ENCODE data around the gene CAPG. TPM values are rescaled to one million over a fixed set of nuclear protein-coding genes. Genes with fewer than 3 reads are reported as not detected.

CAPG gene
- total RNA-seq, 1 donor from 2014 or later: 555 TPM

DNA sequence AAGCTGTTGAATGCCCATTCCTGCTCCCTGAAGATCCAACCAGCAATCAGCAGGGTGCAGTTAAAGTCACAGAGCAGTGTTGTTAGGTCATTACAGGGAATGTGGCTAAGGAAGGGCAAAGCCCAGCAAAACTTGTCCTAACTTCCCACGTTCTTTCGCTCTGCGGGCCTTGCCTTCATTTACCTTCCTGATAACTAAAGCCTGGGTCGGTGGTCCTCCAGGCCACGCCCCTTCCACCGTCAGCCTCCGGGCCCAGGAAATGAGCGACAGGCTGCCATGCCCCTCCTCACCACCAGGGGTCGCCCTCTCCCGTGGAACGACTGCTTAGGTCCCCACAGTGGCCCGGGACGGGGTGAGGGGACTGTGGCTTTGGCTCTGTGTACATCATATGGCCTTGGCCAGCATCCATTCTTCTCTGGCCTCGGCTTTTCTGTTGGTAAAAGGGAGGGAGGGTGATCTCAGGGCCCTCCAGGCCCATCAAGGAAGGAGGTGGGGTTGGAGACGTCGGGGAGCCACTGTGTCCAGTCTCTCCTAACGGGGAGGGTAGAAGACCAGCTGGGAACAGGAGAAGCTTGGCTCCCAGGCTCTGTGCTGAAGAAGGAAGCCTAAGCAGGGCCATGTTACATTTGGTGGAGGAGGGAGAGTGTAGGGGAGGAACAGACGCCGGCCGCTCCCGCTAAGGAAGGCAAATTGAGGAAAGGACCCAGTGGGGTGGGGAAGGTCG, 10.5 kb upstream of the CAPG start:
- no peaks in the 10 kb centered on the region for H3K9me3 ChIP-seq
- peak overlapping the region; percentile 94 for H3K27ac ChIP-seq
- peaks cover 32% of the 10 kb centered on the region for H3K4me1 ChIP-seq
- no peaks in the 10 kb centered on the region for H3K27me3 ChIP-seq (ENCODE audit: low read depth)
- ATAC-seq: peak; percentile 84 to 94
- TF ChIP-seq, protein P1, sequence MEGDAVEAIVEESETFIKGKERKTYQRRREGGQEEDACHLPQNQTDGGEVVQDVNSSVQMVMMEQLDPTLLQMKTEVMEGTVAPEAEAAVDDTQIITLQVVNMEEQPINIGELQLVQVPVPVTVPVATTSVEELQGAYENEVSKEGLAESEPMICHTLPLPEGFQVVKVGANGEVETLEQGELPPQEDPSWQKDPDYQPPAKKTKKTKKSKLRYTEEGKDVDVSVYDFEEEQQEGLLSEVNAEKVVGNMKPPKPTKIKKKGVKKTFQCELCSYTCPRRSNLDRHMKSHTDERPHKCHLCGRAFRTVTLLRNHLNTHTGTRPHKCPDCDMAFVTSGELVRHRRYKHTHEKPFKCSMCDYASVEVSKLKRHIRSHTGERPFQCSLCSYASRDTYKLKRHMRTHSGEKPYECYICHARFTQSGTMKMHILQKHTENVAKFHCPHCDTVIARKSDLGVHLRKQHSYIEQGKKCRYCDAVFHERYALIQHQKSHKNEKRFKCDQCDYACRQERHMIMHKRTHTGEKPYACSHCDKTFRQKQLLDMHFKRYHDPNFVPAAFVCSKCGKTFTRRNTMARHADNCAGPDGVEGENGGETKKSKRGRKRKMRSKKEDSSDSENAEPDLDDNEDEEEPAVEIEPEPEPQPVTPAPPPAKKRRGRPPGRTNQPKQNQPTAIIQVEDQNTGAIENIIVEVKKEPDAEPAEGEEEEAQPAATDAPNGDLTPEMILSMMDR (IDR thresholded peaks at IDR 0.05): peak; percentile 100
- peak overlapping the region; percentile 12 for H3K4me3 ChIP-seq
- intact Hi-C loops (cut with DNase I): loop anchor here (5.0 kb wide), 1 partner anchor 132 kb away; no protein-coding TSS in a partner anchor
- no peaks in the 10 kb centered on the region for H3K36me3 ChIP-seq
- peak; percentile 95 for DNase-seq

DNA sequence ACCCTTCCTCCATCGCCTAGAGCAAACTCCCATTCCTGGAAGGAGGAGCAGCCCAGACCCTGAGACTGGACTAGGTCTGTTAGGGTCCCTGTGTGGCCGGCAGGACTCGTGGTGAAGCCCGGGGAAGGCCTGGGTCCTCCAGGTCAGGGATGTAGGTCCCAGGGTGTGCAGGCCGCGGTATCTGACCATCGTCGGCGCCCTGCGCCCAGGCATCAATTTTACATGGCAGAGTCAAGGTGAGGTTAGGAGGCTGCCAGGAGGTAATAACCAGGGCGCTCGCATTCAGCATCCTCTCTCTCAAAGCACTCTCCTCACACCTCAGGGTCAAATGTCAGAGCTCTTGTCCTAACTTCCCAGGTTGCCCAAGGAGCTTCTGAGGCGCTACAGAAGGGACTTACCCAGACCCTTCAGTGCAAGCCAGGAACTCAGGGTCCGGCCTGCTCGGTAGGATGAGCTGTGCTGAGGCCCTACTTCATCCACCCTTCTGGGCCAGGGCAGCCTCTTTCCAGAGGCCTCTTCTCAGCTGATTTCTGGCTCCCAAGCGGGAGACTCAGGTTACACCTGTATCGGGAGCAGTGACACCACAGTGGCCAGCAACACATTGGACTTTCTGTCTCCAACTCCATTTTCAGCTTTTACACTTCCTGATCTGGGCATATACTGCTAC, 9.0 kb upstream of the CAPG start:
- Histone ChIP-seq H3K9me3 (no peaks in the 10 kb centered on the region), H3K4me1 (peaks cover 45% of the 10 kb centered on the region), H3K4me3 (peak overlapping the region; percentile 77), H3K27me3 (ENCODE audit: low read depth) (no peaks in the 10 kb centered on the region), H3K36me3 (no peaks in the 10 kb centered on the region), H3K27ac (peak overlapping the region; percentile 94)
- DNase-seq (no peak), ATAC-seq (no peak)
- intact Hi-C loops (cut with DNase I): no loop called here
- TF ChIP-seq, protein P1 (IDR thresholded peaks at IDR 0.05): no peak

DNA sequence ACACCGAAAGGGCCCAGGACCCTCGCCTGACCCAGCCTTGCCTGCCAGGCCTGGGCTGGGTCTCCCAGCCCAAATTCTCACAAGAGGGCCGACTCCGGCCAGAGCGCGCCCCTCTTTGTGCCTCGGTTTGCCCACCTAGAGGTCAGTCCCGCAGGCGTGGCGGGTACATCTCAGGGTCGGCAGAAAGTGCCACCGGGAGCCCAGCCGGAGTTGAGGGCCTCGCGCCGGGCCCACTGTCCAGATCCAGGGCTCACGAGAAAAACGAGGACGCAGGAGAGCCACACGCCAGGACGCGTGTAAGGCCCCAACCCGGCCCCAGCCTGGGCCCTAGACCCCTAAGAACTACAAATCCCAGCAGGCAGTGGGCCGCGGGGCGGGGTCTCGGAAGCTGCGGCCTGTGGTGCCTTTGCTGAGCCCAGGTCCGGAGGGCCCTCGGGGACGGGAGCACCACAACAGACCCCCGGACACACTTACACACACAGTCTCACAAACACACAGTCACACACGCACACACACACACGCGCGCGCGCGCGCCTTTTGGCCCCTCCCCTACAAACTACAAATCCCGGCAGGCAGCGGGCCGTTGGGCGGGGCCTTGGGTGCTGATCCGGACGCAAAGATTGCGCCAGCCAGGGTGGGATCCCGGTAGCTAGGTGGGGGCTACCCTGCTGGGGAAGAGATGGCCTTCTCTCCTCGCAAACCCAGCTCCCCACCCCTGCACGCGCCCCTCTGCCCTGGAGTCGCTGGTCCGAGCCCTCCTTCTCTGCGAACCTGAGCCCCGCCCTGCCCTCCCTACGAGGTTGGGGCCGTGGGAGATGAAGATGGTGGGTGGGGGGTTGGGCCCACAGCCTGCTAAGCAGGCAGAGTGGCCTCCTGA, 8.2 kb upstream of the CAPG start, which contains the start of gene SH2D6:
Gene SH2D6, plus strand, starts transcription at position 583 of the 877 bp plus-strand sequence. CDS start 10,752 bp downstream, outside the sequence.
- peak within 1 kb of the TSS; percentile 94 for H3K27ac ChIP-seq
- H3K4me3 ChIP-seq: peak within 1 kb of the TSS; percentile 77
- peak; percentile 70 to 77 for ATAC-seq
- TF ChIP-seq, protein P1 (IDR thresholded peaks at IDR 0.05): no peak
- DNase-seq: peak; percentile 92
- no peaks in the 10 kb centered on the region for H3K36me3 ChIP-seq
- intact Hi-C loops (cut with DNase I): no loop called here
- no peaks in the 10 kb centered on the region for H3K9me3 ChIP-seq
- H3K27me3 ChIP-seq (ENCODE audit: low read depth): no peaks in the 10 kb centered on the region
- H3K4me1 ChIP-seq: peaks cover 51% of the 10 kb centered on the region

DNA sequence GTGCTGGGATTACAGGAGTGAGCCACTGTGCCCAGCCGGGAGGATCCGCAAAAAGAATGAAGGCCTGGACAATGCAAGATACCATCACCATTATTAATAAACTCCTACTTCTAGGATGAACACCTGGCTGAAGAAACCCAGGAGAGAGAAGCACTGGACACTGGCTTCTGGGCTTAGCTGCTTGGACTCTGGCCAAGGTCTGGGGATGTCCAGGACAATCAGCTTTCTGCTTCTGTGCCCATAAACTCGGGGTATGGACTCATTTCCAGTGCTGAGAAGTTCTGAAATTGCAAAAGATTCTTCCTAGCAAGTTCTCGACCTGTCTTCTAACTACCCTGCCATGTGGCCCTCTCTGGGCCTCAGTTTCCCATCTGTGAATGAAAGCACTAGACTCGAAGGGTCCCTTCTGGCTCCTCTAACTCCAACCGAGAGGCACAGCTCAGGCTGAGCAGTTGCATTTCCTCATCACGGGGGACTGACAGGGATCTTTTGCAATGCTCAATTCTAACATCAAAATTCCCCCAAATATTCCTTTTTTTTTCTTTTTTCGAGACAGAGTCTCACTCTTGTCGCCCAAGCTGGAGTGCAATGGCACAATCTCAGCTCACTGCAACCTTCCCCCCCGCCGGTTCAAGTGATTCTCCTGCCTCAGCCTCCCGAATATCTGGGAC, 5.9 kb upstream of the CAPG start:
- Histone ChIP-seq H3K9me3 (no peaks in the 10 kb centered on the region), H3K27ac (no peak overlapping the region), H3K36me3 (no peaks in the 10 kb centered on the region), H3K4me3 (no peak overlapping the region), H3K4me1 (peaks cover 55% of the 10 kb centered on the region), H3K27me3 (ENCODE audit: low read depth) (no peaks in the 10 kb centered on the region)
- intact Hi-C loops (cut with DNase I): no loop called here
- no peak for ATAC-seq
- TF ChIP-seq, protein P1 (IDR thresholded peaks at IDR 0.05): no peak
- DNase-seq: no peak
